Osteoblast (primary cell): ENCODE data around the gene ELMO1. TPM values are rescaled to one million over a fixed set of nuclear protein-coding genes. Genes with fewer than 3 reads are reported as not detected.
"Not testable (repeated sequence)": the region's sequence is repeated elsewhere in the genome, so short reads cannot be mapped to it uniquely, and the experiment has no call there.

Experiments used
- DNase-seq: peaks from one replicate; pipeline ENCODE4 v3.0.0; 2011; ENCODE audit warnings: low spot score, mixed read lengths; ENCODE audit not compliant: insufficient read length; ENCODE audit errors: missing footprints
- H2AFZ ChIP-seq: 2 replicates; pipeline ENCODE4 v1.6.0; 2011; ENCODE audit warnings: mild to moderate bottlenecking, low read length
- H3K27ac ChIP-seq: 2 replicates; pipeline ENCODE4 v1.5.1; 2011; ENCODE audit warnings: mild to moderate bottlenecking, low read depth, low read length, moderate library complexity
- H3K27me3 ChIP-seq: 2 replicates; pipeline ENCODE4 v1.6.0; 2012; ENCODE audit warnings: mild to moderate bottlenecking, control low read depth, inconsistent platforms, low read length, moderate library complexity; ENCODE audit not compliant: insufficient read depth
- H3K36me3 ChIP-seq: 2 replicates; pipeline ENCODE4 v1.5.1; 2011; ENCODE audit warnings: mild to moderate bottlenecking, low read length, control low read depth, moderate library complexity; ENCODE audit not compliant: insufficient read depth
- H3K4me1 ChIP-seq: 2 replicates; pipeline ENCODE4 v1.5.1; 2011; ENCODE audit warnings: mild to moderate bottlenecking, low read length, control low read depth, moderate library complexity; ENCODE audit not compliant: insufficient read depth
- H3K4me2 ChIP-seq: 2 replicates; pipeline ENCODE4 v1.6.0; 2011; ENCODE audit warnings: mild to moderate bottlenecking, low read length; ENCODE audit not compliant: insufficient read depth
- H3K4me3 ChIP-seq: fragments of 200-600 bp; sonication (generic); 3 replicates; pipeline ENCODE4 v1.5.1; 2012; ENCODE audit warnings: mild to moderate bottlenecking, low read length, inconsistent platforms; ENCODE audit not compliant: insufficient read depth
- H3K79me2 ChIP-seq: 2 replicates; pipeline ENCODE4 v1.6.0; 2012; ENCODE audit warnings: mild to moderate bottlenecking, low read length, control low read depth, inconsistent platforms; ENCODE audit not compliant: insufficient read depth
- H3K9me3 ChIP-seq: 2 replicates; pipeline ENCODE4 v1.5.1; 2011; ENCODE audit warnings: low read depth, low read length, control low read depth
- H4K20me1 ChIP-seq: 2 replicates; pipeline ENCODE4 v1.6.0; 2012; ENCODE audit warnings: mild to moderate bottlenecking, low read length, control low read depth; ENCODE audit not compliant: insufficient read depth
- total RNA-seq: library from RNA; depleted of rRNA; stranded (reverse); fragments of >200 nt; gene quantifications from 2 replicates; pipeline ENCODE4 v1.2.3, GENCODE V29; 2012
- TF ChIP-seq, protein P1 (sequence below): IDR thresholded peaks from 2 replicates; pipeline ENCODE4 v1.5.1; 2011; ENCODE audit warnings: mild to moderate bottlenecking, low read depth, low read length, moderate library complexity; ENCODE audit errors: extremely low read depth

ELMO1 gene
- total RNA-seq, 1 donor = 2.2 TPM

- H2AFZ ChIP-seq = no peak overlapping the region
- no peaks in the 10 kb centered on the region for H3K27me3 ChIP-seq
- H3K4me2 ChIP-seq = no peak overlapping the region
- no peak overlapping the region for H3K27ac ChIP-seq
- H3K36me3 ChIP-seq = no peaks in the 10 kb centered on the region
- no peaks in the 10 kb centered on the region for H3K4me1 ChIP-seq
- DNase-seq = no peak
- H3K79me2 ChIP-seq = no peaks in the 10 kb centered on the region
- no peaks in the 10 kb centered on the region for H3K9me3 ChIP-seq
- TF ChIP-seq, protein P1, sequence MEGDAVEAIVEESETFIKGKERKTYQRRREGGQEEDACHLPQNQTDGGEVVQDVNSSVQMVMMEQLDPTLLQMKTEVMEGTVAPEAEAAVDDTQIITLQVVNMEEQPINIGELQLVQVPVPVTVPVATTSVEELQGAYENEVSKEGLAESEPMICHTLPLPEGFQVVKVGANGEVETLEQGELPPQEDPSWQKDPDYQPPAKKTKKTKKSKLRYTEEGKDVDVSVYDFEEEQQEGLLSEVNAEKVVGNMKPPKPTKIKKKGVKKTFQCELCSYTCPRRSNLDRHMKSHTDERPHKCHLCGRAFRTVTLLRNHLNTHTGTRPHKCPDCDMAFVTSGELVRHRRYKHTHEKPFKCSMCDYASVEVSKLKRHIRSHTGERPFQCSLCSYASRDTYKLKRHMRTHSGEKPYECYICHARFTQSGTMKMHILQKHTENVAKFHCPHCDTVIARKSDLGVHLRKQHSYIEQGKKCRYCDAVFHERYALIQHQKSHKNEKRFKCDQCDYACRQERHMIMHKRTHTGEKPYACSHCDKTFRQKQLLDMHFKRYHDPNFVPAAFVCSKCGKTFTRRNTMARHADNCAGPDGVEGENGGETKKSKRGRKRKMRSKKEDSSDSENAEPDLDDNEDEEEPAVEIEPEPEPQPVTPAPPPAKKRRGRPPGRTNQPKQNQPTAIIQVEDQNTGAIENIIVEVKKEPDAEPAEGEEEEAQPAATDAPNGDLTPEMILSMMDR = no peak
- no peaks in the 10 kb centered on the region for H4K20me1 ChIP-seq
- H3K4me3 ChIP-seq = no peak overlapping the region
Measured at GRCh38 chr7:36978461-36978860, 470.2 kb downstream of the ELMO1 start.

- Histone ChIP-seq H3K36me3 (no peaks in the 10 kb centered on the region), H3K9me3 (no peaks in the 10 kb centered on the region), H3K4me1 (no peaks in the 10 kb centered on the region), H3K4me3 (no peak overlapping the region), H3K27ac (no peak overlapping the region), H4K20me1 (no peaks in the 10 kb centered on the region), H3K79me2 (no peaks in the 10 kb centered on the region), H2AFZ (no peak overlapping the region), H3K4me2 (no peak overlapping the region), H3K27me3 (no peaks in the 10 kb centered on the region)
- no peak for DNase-seq
- TF ChIP-seq, protein P1 = no peak
Measured at GRCh38 chr7:36977878-36978277, 470.8 kb downstream of the ELMO1 start.

- not testable (repeated sequence) for H3K9me3 ChIP-seq, H3K4me2 ChIP-seq, H3K27ac ChIP-seq, H4K20me1 ChIP-seq, H3K4me1 ChIP-seq, H3K4me3 ChIP-seq, H2AFZ ChIP-seq, DNase-seq, H3K36me3 ChIP-seq, H3K79me2 ChIP-seq, H3K27me3 ChIP-seq
Measured at GRCh38 chr7:36973534-36973933, 475.1 kb downstream of the ELMO1 start.

GRCh38 chr7:36972140-36972518, 476.5 kb downstream of the ELMO1 start:
- Histone ChIP-seq H3K4me3 (no peak overlapping the region), H3K36me3 (no peaks in the 10 kb centered on the region), H3K4me2 (no peak overlapping the region), H2AFZ (no peak overlapping the region), H4K20me1 (no peaks in the 10 kb centered on the region), H3K4me1 (no peaks in the 10 kb centered on the region), H3K27ac (no peak overlapping the region), H3K27me3 (no peaks in the 10 kb centered on the region), H3K9me3 (no peaks in the 10 kb centered on the region), H3K79me2 (no peaks in the 10 kb centered on the region)
- TF ChIP-seq, protein P1 = no peak
- DNase-seq = no peak
